ENCODE results near the gene SPX.

DNA sequence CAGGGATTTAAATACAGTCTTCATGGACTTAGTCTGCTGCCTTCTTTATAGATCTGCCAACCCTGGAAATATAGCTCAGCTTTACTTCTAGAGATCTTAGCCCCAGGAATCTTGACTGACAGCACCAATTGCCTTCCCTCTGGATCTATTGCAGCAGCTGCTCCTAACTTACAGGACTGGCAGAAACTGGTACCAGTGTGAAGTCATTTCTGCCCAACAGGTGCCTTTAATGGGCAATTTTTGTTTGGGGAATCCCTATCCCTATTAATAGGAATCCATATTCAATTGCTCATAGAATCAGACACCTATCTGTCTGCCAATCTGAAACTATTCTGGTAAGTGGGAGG, 27.2 kb downstream of the SPX start:
- TF ChIP-seq REST (IDR thresholded peaks at IDR 0.05; ENCODE audit: low read depth, low read length) (no peak), CTCF (IDR thresholded peaks at IDR 0.05) (no peak), YY1 (IDR thresholded peaks at IDR 0.05; ENCODE audit: low read depth) (no peak), FOSL2 (IDR thresholded peaks at IDR 0.05; ENCODE audit: borderline replicate concordance, low read depth) (no peak), CHD2 (IDR thresholded peaks at IDR 0.05; ENCODE audit: low read length, partially characterized antibody) (no peak), EP300 (IDR thresholded peaks at IDR 0.05; ENCODE audit: borderline replicate concordance in 1 of 2, low read depth in 1 of 2, low read length in 1 of 2) (no peak), FOXJ3 (CRISPR knock-in tag; IDR thresholded peaks at IDR 0.05) (no peak)

Measured in SK-N-SH (cell line).